GM12878 (cell line): Measurements from ENCODE around the gene TRPM3.

ENCODE experiments used
- ATF7 ChIP-seq: fragments of 450-650 bp; IDR thresholded peaks from 2 replicates; pipeline ENCODE4 v1.6.1; 2016; ENCODE audit warnings: low read depth, mild to moderate bottlenecking
- BRCA1 ChIP-seq: IDR thresholded peaks from 2 replicates; pipeline ENCODE4 v1.6.1; 2011; ENCODE audit warnings: low read depth, low read length, improper control_type of control experiment
- CREB1 ChIP-seq: IDR thresholded peaks from 2 replicates; pipeline ENCODE4 v1.6.1; 2012; ENCODE audit warnings: low read depth, mild to moderate bottlenecking, inconsistent platforms
- GABPA ChIP-seq: IDR thresholded peaks from 2 replicates; pipeline ENCODE4 v1.6.1; 2014; ENCODE audit warnings: antibody characterized with exemption, low read depth, mild to moderate bottlenecking, inconsistent platforms
- HDAC2 ChIP-seq: fragments of 200-600 bp; sonication (generic); IDR thresholded peaks from 2 replicates; pipeline ENCODE4 v1.6.1; 2017
- JUND ChIP-seq: IDR thresholded peaks from 2 replicates; pipeline ENCODE4 v1.6.1; 2012; ENCODE audit warnings: low read depth, mild to moderate bottlenecking, low read length, improper control_type of control experiment, moderate library complexity
- NFYB ChIP-seq: IDR thresholded peaks from 2 replicates; pipeline ENCODE4 v1.6.1; 2011; ENCODE audit warnings: low read depth, mild to moderate bottlenecking, low read length, improper control_type of control experiment, moderate library complexity; ENCODE audit not compliant: insufficient read depth
- NR2F1 ChIP-seq: fragments of 450-650 bp; conservative IDR thresholded peaks from 2 replicates; pipeline ENCODE4 v1.6.1; 2017; ENCODE audit warnings: mild to moderate bottlenecking
- POLR2A ChIP-seq: IDR thresholded peaks from 2 replicates; pipeline ENCODE4 v1.6.1; 2011; ENCODE audit warnings: low read depth, mild to moderate bottlenecking, low read length
- POU2F2 ChIP-seq: IDR thresholded peaks from 3 replicates; pipeline ENCODE4 v1.6.1; 2011; ENCODE audit warnings: low read depth, mild to moderate bottlenecking, low read length, borderline replicate concordance
- TF ChIP-seq, protein P1 (sequence below), 3 experiments: IDR thresholded peaks in 2 of 3; conservative IDR thresholded peaks in 1 of 3; 2 replicates each; pipeline ENCODE4 v1.5.1; 2011; ENCODE audit warnings: low read depth in 3 of 3, low read length in 3 of 3, mild to moderate bottlenecking in 3 of 3, control low read depth in 2 of 3, moderate library complexity in 2 of 3, inconsistent platforms in 1 of 3, mixed read lengths in 1 of 3; ENCODE audit not compliant: control insufficient read depth in 2 of 3, insufficient read depth in 1 of 3; ENCODE audit errors: extremely low read depth in 1 of 3
- TF ChIP-seq, protein P2 (sequence below): fragments of 450-650 bp; IDR thresholded peaks from 2 replicates; pipeline ENCODE4 v1.6.1; 2018; ENCODE audit warnings: borderline replicate concordance, mild to moderate bottlenecking; ENCODE audit not compliant: partially characterized antibody
- TF ChIP-seq, protein P3 (sequence below): IDR thresholded peaks from 2 replicates; pipeline ENCODE4 v1.6.1; 2012; ENCODE audit warnings: low read depth, low read length, improper control_type of control experiment

GRCh38 chr9:70495514-70495913 is 625.9 kb downstream of the TRPM3 start:
- TF ChIP-seq, protein P1, sequence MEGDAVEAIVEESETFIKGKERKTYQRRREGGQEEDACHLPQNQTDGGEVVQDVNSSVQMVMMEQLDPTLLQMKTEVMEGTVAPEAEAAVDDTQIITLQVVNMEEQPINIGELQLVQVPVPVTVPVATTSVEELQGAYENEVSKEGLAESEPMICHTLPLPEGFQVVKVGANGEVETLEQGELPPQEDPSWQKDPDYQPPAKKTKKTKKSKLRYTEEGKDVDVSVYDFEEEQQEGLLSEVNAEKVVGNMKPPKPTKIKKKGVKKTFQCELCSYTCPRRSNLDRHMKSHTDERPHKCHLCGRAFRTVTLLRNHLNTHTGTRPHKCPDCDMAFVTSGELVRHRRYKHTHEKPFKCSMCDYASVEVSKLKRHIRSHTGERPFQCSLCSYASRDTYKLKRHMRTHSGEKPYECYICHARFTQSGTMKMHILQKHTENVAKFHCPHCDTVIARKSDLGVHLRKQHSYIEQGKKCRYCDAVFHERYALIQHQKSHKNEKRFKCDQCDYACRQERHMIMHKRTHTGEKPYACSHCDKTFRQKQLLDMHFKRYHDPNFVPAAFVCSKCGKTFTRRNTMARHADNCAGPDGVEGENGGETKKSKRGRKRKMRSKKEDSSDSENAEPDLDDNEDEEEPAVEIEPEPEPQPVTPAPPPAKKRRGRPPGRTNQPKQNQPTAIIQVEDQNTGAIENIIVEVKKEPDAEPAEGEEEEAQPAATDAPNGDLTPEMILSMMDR (IDR thresholded peaks at IDR 0.05 in 2 of 3, conservative IDR thresholded peaks at IDR 0.05 in 1 of 3; ENCODE audit: control insufficient read depth in 2 of 3, extremely low read depth in 1 of 3, insufficient read depth in 1 of 3, low read depth in 3 of 3, low read length in 3 of 3) = no peak
- no peak for TF ChIP-seq ATF7
- no peak for TF ChIP-seq POU2F2
- no peak for TF ChIP-seq NFYB
- TF ChIP-seq CREB1 = no peak
- TF ChIP-seq, protein P2, sequence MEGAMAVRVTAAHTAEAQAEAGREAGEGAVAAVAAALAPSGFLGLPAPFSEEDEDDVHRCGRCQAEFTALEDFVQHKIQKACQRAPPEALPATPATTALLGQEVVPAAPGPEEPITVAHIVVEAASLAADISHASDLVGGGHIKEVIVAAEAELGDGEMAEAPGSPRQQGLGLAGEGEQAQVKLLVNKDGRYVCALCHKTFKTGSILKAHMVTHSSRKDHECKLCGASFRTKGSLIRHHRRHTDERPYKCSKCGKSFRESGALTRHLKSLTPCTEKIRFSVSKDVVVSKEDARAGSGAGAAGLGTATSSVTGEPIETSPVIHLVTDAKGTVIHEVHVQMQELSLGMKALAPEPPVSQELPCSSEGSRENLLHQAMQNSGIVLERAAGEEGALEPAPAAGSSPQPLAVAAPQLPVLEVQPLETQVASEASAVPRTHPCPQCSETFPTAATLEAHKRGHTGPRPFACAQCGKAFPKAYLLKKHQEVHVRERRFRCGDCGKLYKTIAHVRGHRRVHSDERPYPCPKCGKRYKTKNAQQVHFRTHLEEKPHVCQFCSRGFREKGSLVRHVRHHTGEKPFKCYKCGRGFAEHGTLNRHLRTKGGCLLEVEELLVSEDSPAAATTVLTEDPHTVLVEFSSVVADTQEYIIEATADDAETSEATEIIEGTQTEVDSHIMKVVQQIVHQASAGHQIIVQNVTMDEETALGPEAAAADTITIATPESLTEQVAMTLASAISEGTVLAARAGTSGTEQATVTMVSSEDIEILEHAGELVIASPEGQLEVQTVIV = no peak
- TF ChIP-seq HDAC2 = no peak
- no peak for TF ChIP-seq JUND
- TF ChIP-seq GABPA = no peak
- TF ChIP-seq BRCA1 = no peak
- TF ChIP-seq NR2F1 = no peak
- TF ChIP-seq POLR2A = no peak
- TF ChIP-seq, protein P3, sequence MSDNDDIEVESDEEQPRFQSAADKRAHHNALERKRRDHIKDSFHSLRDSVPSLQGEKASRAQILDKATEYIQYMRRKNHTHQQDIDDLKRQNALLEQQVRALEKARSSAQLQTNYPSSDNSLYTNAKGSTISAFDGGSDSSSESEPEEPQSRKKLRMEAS = no peak
